ENCODE measurements around the gene ULK1. TPM values are rescaled to one million over a fixed set of nuclear protein-coding genes. Genes with fewer than 3 reads are reported as not detected.

Gene ULK1
- total RNA-seq, 1 experiment from 2014 or later, result 72.1 TPM

- intact Hi-C loops (cut with micrococcal nuclease; ENCODE audit: unreplicated experiment) (no loop called here), in situ Hi-C loops (cut with HindIII; ENCODE audit: low pct_unique_long_range_greater_than_20kb, low sequenced_read_pairs) (no loop called here)
- no peaks in the 10 kb centered on the region for H3K27me3 ChIP-seq (ENCODE audit: control insufficient read depth, insufficient read depth, low read length)
- H3K9me3 ChIP-seq (ENCODE audit: control insufficient read depth, insufficient read depth, low read depth, low read length), result no peaks in the 10 kb centered on the region
- ATAC-seq (peak; percentile 45), DNase-seq (ENCODE audit: low read depth, low spot score) (no peak)
- H3K36me3 ChIP-seq (ENCODE audit: control insufficient read depth, insufficient read depth, low read length), result peaks cover 13% of the 10 kb centered on the region
- no peaks in the 10 kb centered on the region for H3K4me1 ChIP-seq (ENCODE audit: control insufficient read depth, insufficient read depth, low read length)
- no TSS peak for BruUV-seq (replicated peaks)
- peak overlapping the region; percentile 82 for H3K27ac ChIP-seq (ENCODE audit: low read length)
- TF ChIP-seq REST (IDR thresholded peaks at IDR 0.05; ENCODE audit: insufficient read depth in 1 of 2, low read depth in 2 of 2, low read length in 1 of 2) (no peak), SIN3A (IDR thresholded peaks at IDR 0.05; ENCODE audit: borderline replicate concordance, insufficient read depth, low read depth, low read length) (no peak), CTCF (IDR thresholded peaks at IDR 0.05) (no peak)
- peak overlapping the region; percentile 62 to 66 for H3K4me3 ChIP-seq (ENCODE audit: low read depth in 2 of 2, low read length in 2 of 2)
- ChIA-PET POLR2A (interaction anchor here (0.5 kb wide), 1 partner anchor 8 kb away, joined by 4 read pairs; no protein-coding TSS in a partner anchor), CTCF (interaction anchor here (0.6 to 0.7 kb wide), 3 partner anchors 29 to 148 kb away, joined by 3 to 8 read pairs (median 8); no protein-coding TSS in a partner anchor)
Observed at GRCh38 chr12:131928080-131928710, 33.8 kb downstream of the ULK1 start.

GRCh38 chr12:131928711-131929580 is 34.5 kb downstream of the ULK1 start, which contains the start of gene PUS1:
PUS1 (plus strand) TSS chr12:131929276; CDS start chr12:131929723, 447 bp downstream.
- H3K27me3 ChIP-seq (ENCODE audit: control insufficient read depth, insufficient read depth, low read length), result no peaks in the 10 kb centered on the region
- H3K9me3 ChIP-seq (ENCODE audit: control insufficient read depth, insufficient read depth, low read depth, low read length), result no peaks in the 10 kb centered on the region
- POLR2A ChIA-PET, result interaction anchor here (0.5 kb wide), 1 partner anchor 7 kb away, joined by 4 read pairs; no protein-coding TSS in a partner anchor
- peak; percentile 48 for DNase-seq (ENCODE audit: low read depth, low spot score)
- H3K36me3 ChIP-seq (ENCODE audit: control insufficient read depth, insufficient read depth, low read length), result peaks cover 17% of the 10 kb centered on the region
- peak within 1 kb of the TSS; percentile 78 to 85 for H3K4me3 ChIP-seq (ENCODE audit: low read depth in 2 of 2, low read length in 2 of 2)
- H3K4me1 ChIP-seq (ENCODE audit: control insufficient read depth, insufficient read depth, low read length), result no peaks in the 10 kb centered on the region
- peak; percentile 89 for ATAC-seq
- CTCF ChIA-PET, result interaction anchor here (0.6 to 0.7 kb wide), 3 partner anchors 13 to 64 kb away, joined by 3 to 8 read pairs (median 5); no protein-coding TSS in a partner anchor
- BruUV-seq (replicated peaks), result no TSS peak
- intact Hi-C loops (cut with micrococcal nuclease; ENCODE audit: unreplicated experiment) (no loop called here), in situ Hi-C loops (cut with HindIII; ENCODE audit: low pct_unique_long_range_greater_than_20kb, low sequenced_read_pairs) (no loop called here)
- H3K27ac ChIP-seq (ENCODE audit: low read length), result peak within 1 kb of the TSS; percentile 95
- peak in 1 of 2 experiments; percentile 67; a peak in 2 of 4 replicates for TF ChIP-seq REST (IDR thresholded peaks at IDR 0.05; ENCODE audit: insufficient read depth in 1 of 2, low read depth in 2 of 2, low read length in 1 of 2)
- TF ChIP-seq POLR2AphosphoS5 (IDR thresholded peaks at IDR 0.05; ENCODE audit: low read depth, low read length), result peak; percentile 97
- TF ChIP-seq SIN3A (IDR thresholded peaks at IDR 0.05; ENCODE audit: borderline replicate concordance, insufficient read depth, low read depth, low read length), result peak; percentile 93
- no peak for TF ChIP-seq TCF7L2 (IDR thresholded peaks at IDR 0.05; ENCODE audit: low read depth, low read length)
- TF ChIP-seq CTCF (IDR thresholded peaks at IDR 0.05), result no peak

All from Panc1 (cell line).